K562 (cell line): ENCODE data around the gene LRRC26. TPM values are rescaled to one million over a fixed set of nuclear protein-coding genes. Genes with fewer than 3 reads are reported as not detected.
A peak's percentile ranks its signal among the peaks of the same experiment; 100 is the strongest.

Experiments used
- CBX1 ChIP-seq: sonication (generic); IDR thresholded peaks from 2 replicates; pipeline ENCODE4 v1.6.1; 2016; ENCODE audit warnings: antibody characterized with exemption, low read depth, mild to moderate bottlenecking
- FOXM1 ChIP-seq, 2 experiments: fragments of 450-650 bp in 1 of 2; sonication (generic) in 1 of 2; formaldehyde crosslinking in 1 of 2; IDR thresholded peaks; 2 replicates each; pipeline versions ENCODE4 v1.6.1 to v1.9.0; 2017 to 2022; ENCODE audit warnings: low read depth in 2 of 2, mild to moderate bottlenecking in 2 of 2, missing genetic modification reagents in 1 of 2, moderate library complexity in 1 of 2
- HDAC1 ChIP-seq, 2 experiments: fragments of 450-650 bp; IDR thresholded peaks; 2 replicates each; pipeline ENCODE4 v1.6.1; 2016 to 2017; ENCODE audit warnings: inconsistent platforms in 1 of 2, mild to moderate bottlenecking in 1 of 2, moderate library complexity in 1 of 2
- NCOA1 ChIP-seq: fragments of 450-650 bp; IDR thresholded peaks from 2 replicates; pipeline ENCODE4 v1.6.1; 2016; ENCODE audit warnings: low read depth
- PYGO2 ChIP-seq: fragments of 450-650 bp; IDR thresholded peaks from 2 replicates; pipeline ENCODE4 v1.6.1; 2016; ENCODE audit warnings: mild to moderate bottlenecking, missing genetic modification characterization, moderate library complexity, missing compliant biosample characterization
- ZNF253 ChIP-seq: fragments of 250-450 bp; sonication (Bioruptor Pico); conservative IDR thresholded peaks from 2 replicates; pipeline ENCODE4 v1.6.1; 2021; ENCODE audit warnings: mild to moderate bottlenecking
- ZNF3 ChIP-seq: fragments of 250-450 bp; sonication (Bioruptor Pico); IDR thresholded peaks from 2 replicates; pipeline ENCODE4 v1.5.0; 2021; ENCODE audit warnings: mild to moderate bottlenecking, moderate library complexity
- ZNF41 ChIP-seq: fragments of 250-450 bp; sonication (Bioruptor Pico); conservative IDR thresholded peaks from 2 replicates; pipeline ENCODE4 v1.4.0; 2020; ENCODE audit warnings: mild to moderate bottlenecking
- polyA plus RNA-seq, 8 experiments: library from polyadenylated mRNA; depleted of rRNA in 4 of 8; stranded (reverse) in 5 of 8; unstranded in 3 of 8; fragments of >200 nt; fragmentation: Nextera tagmentation in 2 of 8; fragmentation: Illumina TruSeq in 1 of 8; extraction: Ambion mirVana in 2 of 8; extraction: Trizol in 1 of 8; gene quantifications; 2 replicates each; pipeline versions ENCODE4 v1.2.1 to v1.2.3, GENCODE V29; 2011 to 2014; ENCODE audit warnings: inconsistent platforms in 1 of 8, missing spikeins in 1 of 8
- total RNA-seq, 7 experiments: library from RNA; depleted of rRNA in 6 of 7; stranded (reverse); fragments of >200 nt in 6 of 7; fragmentation: Illumina TruSeq in 2 of 7; extraction: Trizol in 2 of 7; gene quantifications; 2 replicates each; pipeline versions ENCODE4 v1.2.1 to v1.2.3, GENCODE V29; 2011 to 2021; ENCODE audit warnings: low replicate concordance in 1 of 7
- TF ChIP-seq, protein P1 (sequence below): fragments of 450-650 bp; conservative IDR thresholded peaks from 2 replicates; pipeline ENCODE4 v1.6.1; 2016; ENCODE audit warnings: missing genetic modification characterization, low read depth, mild to moderate bottlenecking, missing compliant biosample characterization, moderate library complexity
- TF ChIP-seq, protein P2 (sequence below), 2 experiments: fragments of 200-800 bp in 1 of 2; sonication (Bioruptor generic) in 1 of 2; sonication (generic) in 1 of 2; formaldehyde crosslinking in 1 of 2; IDR thresholded peaks in 1 of 2; conservative IDR thresholded peaks in 1 of 2; 2 replicates each; pipeline versions ENCODE4 v1.5.0 to v1.6.1; 2016 to 2020; ENCODE audit warnings: missing compliant biosample characterization in 1 of 2, missing genetic modification characterization in 1 of 2, missing genetic modification reagents in 1 of 2
- TF ChIP-seq, protein P3 (sequence below): fragments of 250-450 bp; sonication (Bioruptor Pico); IDR thresholded peaks from 2 replicates; pipeline ENCODE4 v1.6.1; 2021; ENCODE audit warnings: mild to moderate bottlenecking
- TF ChIP-seq, protein P4 (sequence below): conservative IDR thresholded peaks from 2 replicates; pipeline ENCODE4 v1.6.1; 2011; ENCODE audit warnings: low read depth, mild to moderate bottlenecking, low read length; ENCODE audit not compliant: control insufficient read depth

LRRC26 gene
- total and polyA plus RNA-seq, 9 of the 15 experiments (the other 6 are each of a cell fraction or from before 2014, with no cell fraction given): not detected

DNA sequence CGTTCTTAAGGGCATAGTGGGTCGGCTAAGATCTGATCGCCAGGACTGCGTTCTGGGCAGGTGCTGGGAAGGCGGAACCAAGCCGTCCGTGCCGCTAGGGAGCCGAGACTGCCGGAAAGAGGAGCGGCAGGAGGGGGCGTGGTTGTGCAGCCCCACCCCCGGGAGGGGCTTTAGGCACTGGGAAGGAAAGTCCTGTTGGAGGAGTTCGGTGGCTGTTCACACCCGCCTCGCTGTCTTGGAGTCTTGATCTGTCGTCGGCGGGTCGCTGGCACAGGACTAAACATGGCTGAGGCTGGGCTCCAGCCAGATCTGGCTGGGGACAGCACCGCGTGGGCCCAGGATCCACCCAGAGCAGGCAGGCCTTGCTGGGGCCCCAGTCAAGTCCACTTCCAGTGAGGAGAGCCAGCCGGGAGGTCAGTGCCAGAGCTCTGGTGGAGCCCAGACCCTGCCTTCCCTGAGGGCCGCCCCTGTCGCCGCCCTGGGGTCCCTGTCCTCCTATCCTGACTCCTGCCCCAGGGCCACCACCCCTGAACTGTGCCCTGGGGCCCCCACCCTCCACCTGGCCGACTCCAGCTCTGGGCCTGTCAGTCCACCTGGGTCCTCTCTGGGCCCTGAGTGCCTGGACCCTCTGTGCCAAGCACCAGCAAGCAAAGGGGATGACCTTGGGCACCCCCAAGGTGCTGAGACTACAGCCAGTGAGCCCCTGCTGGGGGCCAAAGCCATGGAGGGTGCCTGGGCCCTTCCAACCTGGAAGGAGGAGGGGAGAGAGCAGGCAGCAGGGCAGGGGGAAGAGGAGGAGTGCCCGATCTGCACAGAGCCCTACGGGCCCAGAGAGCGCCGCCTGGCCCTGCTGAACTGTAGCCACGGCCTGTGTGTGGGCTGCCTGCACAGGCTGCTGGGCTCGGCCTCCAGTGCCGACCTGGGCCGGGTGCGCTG lies 47.7 kb upstream of the LRRC26 start (continued):
- TF ChIP-seq NCOA1 (peak; percentile 19; the same call in 1 of the 2 replicates), HDAC1 (IDR thresholded peaks at IDR 0.05) (peak in 1 of 2 experiments; percentile 67; a peak in 2 of 4 replicates), PYGO2 (tag) (no peak), ZNF41 (CRISPR knock-in tag) (no peak), FOXM1 (IDR thresholded peaks at IDR 0.05; ENCODE audit: low read depth) (no peak), FOXM1 (CRISPR knock-in tag; IDR thresholded peaks at IDR 0.05; ENCODE audit: low read depth) (0 out of 2 replicates have a peak, but pooled peaks have one; percentile 66), CBX1 (no peak), ZNF253 (CRISPR knock-in tag) (no peak), ZNF3 (no peak)
- TF ChIP-seq, protein P1, sequence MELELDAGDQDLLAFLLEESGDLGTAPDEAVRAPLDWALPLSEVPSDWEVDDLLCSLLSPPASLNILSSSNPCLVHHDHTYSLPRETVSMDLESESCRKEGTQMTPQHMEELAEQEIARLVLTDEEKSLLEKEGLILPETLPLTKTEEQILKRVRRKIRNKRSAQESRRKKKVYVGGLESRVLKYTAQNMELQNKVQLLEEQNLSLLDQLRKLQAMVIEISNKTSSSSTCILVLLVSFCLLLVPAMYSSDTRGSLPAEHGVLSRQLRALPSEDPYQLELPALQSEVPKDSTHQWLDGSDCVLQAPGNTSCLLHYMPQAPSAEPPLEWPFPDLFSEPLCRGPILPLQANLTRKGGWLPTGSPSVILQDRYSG (tag): no peak
- TF ChIP-seq, protein P2, sequence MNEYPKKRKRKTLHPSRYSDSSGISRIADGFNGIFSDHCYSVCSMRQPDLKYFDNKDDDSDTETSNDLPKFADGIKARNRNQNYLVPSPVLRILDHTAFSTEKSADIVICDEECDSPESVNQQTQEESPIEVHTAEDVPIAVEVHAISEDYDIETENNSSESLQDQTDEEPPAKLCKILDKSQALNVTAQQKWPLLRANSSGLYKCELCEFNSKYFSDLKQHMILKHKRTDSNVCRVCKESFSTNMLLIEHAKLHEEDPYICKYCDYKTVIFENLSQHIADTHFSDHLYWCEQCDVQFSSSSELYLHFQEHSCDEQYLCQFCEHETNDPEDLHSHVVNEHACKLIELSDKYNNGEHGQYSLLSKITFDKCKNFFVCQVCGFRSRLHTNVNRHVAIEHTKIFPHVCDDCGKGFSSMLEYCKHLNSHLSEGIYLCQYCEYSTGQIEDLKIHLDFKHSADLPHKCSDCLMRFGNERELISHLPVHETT (CRISPR knock-in tag; conservative IDR thresholded peaks at IDR 0.05 in 1 of 2, IDR thresholded peaks at IDR 0.05 in 1 of 2): no peak
- TF ChIP-seq, protein P3, sequence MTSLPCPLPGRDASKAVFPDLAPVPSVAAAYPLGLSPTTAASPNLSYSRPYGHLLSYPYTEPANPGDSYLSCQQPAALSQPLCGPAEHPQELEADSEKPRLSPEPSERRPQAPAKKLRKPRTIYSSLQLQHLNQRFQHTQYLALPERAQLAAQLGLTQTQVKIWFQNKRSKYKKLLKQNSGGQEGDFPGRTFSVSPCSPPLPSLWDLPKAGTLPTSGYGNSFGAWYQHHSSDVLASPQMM (CRISPR knock-in tag): no peak
- TF ChIP-seq, protein P4, sequence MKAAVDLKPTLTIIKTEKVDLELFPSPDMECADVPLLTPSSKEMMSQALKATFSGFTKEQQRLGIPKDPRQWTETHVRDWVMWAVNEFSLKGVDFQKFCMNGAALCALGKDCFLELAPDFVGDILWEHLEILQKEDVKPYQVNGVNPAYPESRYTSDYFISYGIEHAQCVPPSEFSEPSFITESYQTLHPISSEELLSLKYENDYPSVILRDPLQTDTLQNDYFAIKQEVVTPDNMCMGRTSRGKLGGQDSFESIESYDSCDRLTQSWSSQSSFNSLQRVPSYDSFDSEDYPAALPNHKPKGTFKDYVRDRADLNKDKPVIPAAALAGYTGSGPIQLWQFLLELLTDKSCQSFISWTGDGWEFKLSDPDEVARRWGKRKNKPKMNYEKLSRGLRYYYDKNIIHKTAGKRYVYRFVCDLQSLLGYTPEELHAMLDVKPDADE: 0 out of 2 replicates have a peak, but pooled peaks have one; percentile 48
